Mucosa of rectum (tissue), 2 donors: Measurements from ENCODE around the gene ZNF385C.
A peak's percentile ranks its signal among the peaks of the same experiment; 100 is the strongest.

Experiments used
- H3K27ac ChIP-seq, 2 donors: one replicate each; pipeline ENCODE4 v1.7.0; 2013; ENCODE audit warnings: inconsistent platforms in 2 of 2, low read depth in 2 of 2, low read length in 2 of 2
- H3K27me3 ChIP-seq, 2 donors: one replicate each; pipeline ENCODE4 v1.7.0; 2013; ENCODE audit warnings: low read length in 2 of 2; ENCODE audit not compliant: control insufficient read depth in 2 of 2, insufficient read depth in 2 of 2
- H3K36me3 ChIP-seq, 2 donors: one replicate each; pipeline ENCODE4 v1.7.0; 2013; ENCODE audit warnings: low read length in 2 of 2; ENCODE audit not compliant: control insufficient read depth in 2 of 2, insufficient read depth in 2 of 2
- H3K4me1 ChIP-seq, 2 donors: one replicate each; pipeline ENCODE4 v1.7.0; 2013; ENCODE audit warnings: low read length in 2 of 2, mild to moderate bottlenecking in 1 of 2; ENCODE audit not compliant: control insufficient read depth in 2 of 2, insufficient read depth in 2 of 2
- H3K4me3 ChIP-seq, 2 donors: one replicate each; pipeline ENCODE4 v1.7.0; 2013; ENCODE audit warnings: low read length in 2 of 2
- H3K9ac ChIP-seq, 2 donors: one replicate each; pipeline ENCODE4 v1.7.0; 2013; ENCODE audit warnings: low read length in 2 of 2, low read depth in 1 of 2, mild to moderate bottlenecking in 1 of 2
- H3K9me3 ChIP-seq, 2 donors: one replicate each; pipeline ENCODE4 v1.7.0; 2013; ENCODE audit warnings: low read length in 2 of 2; ENCODE audit not compliant: control insufficient read depth in 2 of 2
- donor health status: healthy.
- donor health status: Normal muscosa, but diverticular disease.

The ZNF385C gene

GRCh38 chr17:42038221-42038973 is 59.9 kb downstream of the ZNF385C start:
- no peaks in the 10 kb centered on the region for H3K36me3 ChIP-seq
- no peak overlapping the region for H3K27ac ChIP-seq
- H3K27me3 ChIP-seq: no peaks in the 10 kb centered on the region
- H3K9me3 ChIP-seq: no peaks in the 10 kb centered on the region
- no peak overlapping the region for H3K4me3 ChIP-seq
- no peak overlapping the region for H3K9ac ChIP-seq
- no peaks in the 10 kb centered on the region for H3K4me1 ChIP-seq

- Histone ChIP-seq H3K4me1 (no peaks in the 10 kb centered on the region), H3K9ac (no peak overlapping the region), H3K9me3 (no peaks in the 10 kb centered on the region), H3K36me3 (no peaks in the 10 kb centered on the region), H3K27me3 (no peaks in the 10 kb centered on the region), H3K27ac (no peak overlapping the region), H3K4me3 (no peak overlapping the region)
These were observed 64.2 kb downstream of the ZNF385C start for GRCh38 chr17:42034059-42034458.

- no peak overlapping the region for H3K9ac ChIP-seq
- H3K4me1 ChIP-seq: no peaks in the 10 kb centered on the region
- no peak overlapping the region for H3K27ac ChIP-seq
- no peaks in the 10 kb centered on the region for H3K27me3 ChIP-seq
- H3K36me3 ChIP-seq: no peaks in the 10 kb centered on the region
- no peak overlapping the region for H3K4me3 ChIP-seq
- H3K9me3 ChIP-seq: no peaks in the 10 kb centered on the region
These were observed 66.7 kb downstream of the ZNF385C start for GRCh38 chr17:42031584-42031983.

- peaks cover 5% of the 10 kb centered on the region in 2 donors for H3K36me3 ChIP-seq
- H3K27me3 ChIP-seq: no peaks in the 10 kb centered on the region
- H3K9ac ChIP-seq: no peak overlapping the region
- H3K4me3 ChIP-seq: no peak overlapping the region
- no peaks in the 10 kb centered on the region for H3K9me3 ChIP-seq
- peaks cover 15% of the 10 kb centered on the region in 2 donors for H3K4me1 ChIP-seq
- H3K27ac ChIP-seq: no peak overlapping the region
These were observed 69.5 kb downstream of the ZNF385C start for GRCh38 chr17:42028791-42029127.

GRCh38 chr17:42027961-42028790 is 70.1 kb downstream of the ZNF385C start:
- no peak overlapping the region for H3K4me3 ChIP-seq
- H3K4me1 ChIP-seq: peaks cover 15 to 16% of the 10 kb centered on the region in 2 donors
- H3K9me3 ChIP-seq: no peaks in the 10 kb centered on the region
- H3K27me3 ChIP-seq: no peaks in the 10 kb centered on the region
- no peak overlapping the region for H3K27ac ChIP-seq
- H3K36me3 ChIP-seq: peaks cover 10 to 11% of the 10 kb centered on the region in 2 donors
- no peak overlapping the region for H3K9ac ChIP-seq

GRCh38 chr17:42027590-42027889 is 70.7 kb downstream of the ZNF385C start:
- peaks cover 15 to 17% of the 10 kb centered on the region in 2 donors for H3K36me3 ChIP-seq
- H3K27me3 ChIP-seq: no peaks in the 10 kb centered on the region
- H3K9ac ChIP-seq: no peak overlapping the region
- H3K4me3 ChIP-seq: no peak overlapping the region
- H3K4me1 ChIP-seq: peaks cover 15 to 16% of the 10 kb centered on the region in 2 donors
- no peaks in the 10 kb centered on the region for H3K9me3 ChIP-seq
- no peak overlapping the region for H3K27ac ChIP-seq

- Histone ChIP-seq H3K27ac (no peak overlapping the region), H3K27me3 (no peaks in the 10 kb centered on the region), H3K4me3 (no peak overlapping the region), H3K9me3 (no peaks in the 10 kb centered on the region), H3K9ac (no peak overlapping the region), H3K4me1 (peaks cover 15 to 16% of the 10 kb centered on the region in 2 donors), H3K36me3 (peaks cover 19 to 23% of the 10 kb centered on the region in 2 donors)
These were observed 71.2 kb downstream of the ZNF385C start for GRCh38 chr17:42026857-42027589.

- Histone ChIP-seq H3K9ac (no peak overlapping the region), H3K4me3 (no peak overlapping the region), H3K4me1 (peaks cover 18 to 22% of the 10 kb centered on the region in 2 donors), H3K36me3 (peaks cover 19 to 23% of the 10 kb centered on the region in 2 donors), H3K9me3 (no peaks in the 10 kb centered on the region), H3K27me3 (no peaks in the 10 kb centered on the region), H3K27ac (no peak overlapping the region)
These were observed 72.3 kb downstream of the ZNF385C start for GRCh38 chr17:42025936-42026335.

- peaks cover 24 to 26% of the 10 kb centered on the region in 2 donors for H3K4me1 ChIP-seq
- peaks cover 19 to 23% of the 10 kb centered on the region in 2 donors for H3K36me3 ChIP-seq
- no peaks in the 10 kb centered on the region for H3K9me3 ChIP-seq
- H3K9ac ChIP-seq: peak overlapping the region in 1 of 2 donors; percentile 5
- H3K4me3 ChIP-seq: no peak overlapping the region
- H3K27me3 ChIP-seq: no peaks in the 10 kb centered on the region
- H3K27ac ChIP-seq: peak overlapping the region; percentile 39 to 67
These were observed 73.1 kb downstream of the ZNF385C start for GRCh38 chr17:42025191-42025579.
